ENCODE measurements around the gene CTNNA2. TPM values are rescaled to one million over a fixed set of nuclear protein-coding genes. Genes with fewer than 3 reads are reported as not detected.

CTNNA2 gene
- total and polyA plus RNA-seq, 2 of the 8 experiments (the other 6 are each of a cell fraction or from before 2014, with no cell fraction given) = 3.9 to 9.0 TPM

DNA sequence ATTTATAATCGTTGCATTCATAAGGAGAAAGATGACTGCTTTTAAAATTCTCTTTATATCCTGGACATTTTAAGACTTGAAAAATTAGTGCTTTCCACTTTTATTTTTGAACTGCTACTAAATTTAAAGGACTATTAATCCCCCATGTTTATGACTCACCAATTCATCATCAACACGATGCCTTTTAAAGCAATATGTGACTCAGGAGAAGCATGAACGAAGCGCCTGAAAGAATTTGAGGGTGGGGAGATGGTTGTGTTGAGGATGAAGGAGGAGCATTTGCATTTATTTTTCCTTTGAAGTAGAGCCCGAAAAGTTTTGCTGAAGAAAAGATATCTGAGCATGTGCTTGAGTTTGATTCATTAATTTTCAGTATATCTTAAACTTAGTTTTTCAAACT, 983.9 kb downstream of the CTNNA2 start:
- Histone ChIP-seq H3K27ac (ENCODE audit: low read depth, low read length) (no peak overlapping the region), H2AK5ac (ENCODE audit: low read depth, low read length) (no peak overlapping the region), H3K4me1 (replicated peaks in 1 of 4; ENCODE audit: control insufficient read depth in 3 of 4, insufficient read depth in 4 of 4, low read length in 3 of 4) (no peaks in the 10 kb centered on the region), H3K23ac (ENCODE audit: insufficient read length) (no peak overlapping the region), H3K36me3 (ENCODE audit: control insufficient read depth in 2 of 4, insufficient read depth in 4 of 4, low read length in 3 of 4) (no peaks in the 10 kb centered on the region), H4K8ac (ENCODE audit: extremely low read depth, insufficient read depth, low read length) (no peak overlapping the region), H4K5ac (ENCODE audit: insufficient read length, low read depth, low read length) (no peak overlapping the region), H3K23me2 (ENCODE audit: low read depth, low read length) (no peaks in the 10 kb centered on the region; the same call in 1 of the 2 replicates), H4K20me1 (replicated peaks in 1 of 2; ENCODE audit: control insufficient read depth in 1 of 2, insufficient read depth in 2 of 2, low read length in 2 of 2) (no peaks in the 10 kb centered on the region), H3K14ac (ENCODE audit: insufficient read length) (no peak overlapping the region), H2BK20ac (ENCODE audit: low read length) (no peak overlapping the region), H3K4me3 (ENCODE audit: extremely low read depth in 1 of 4, insufficient read depth in 2 of 4, low read depth in 3 of 4, low read length in 4 of 4) (no peak overlapping the region), H2BK5ac (ENCODE audit: low read depth, low read length) (no peak overlapping the region), H3K4me2 (ENCODE audit: insufficient read depth in 1 of 2, low read depth in 2 of 2, low read length in 2 of 2) (no peak overlapping the region), H3K9me3 (ENCODE audit: insufficient read depth in 2 of 2, low read depth in 1 of 2, low read length in 1 of 2) (no peaks in the 10 kb centered on the region), H4K91ac (replicated peaks; ENCODE audit: insufficient read length, low read length) (no peak overlapping the region), H3K18ac (ENCODE audit: extremely low read depth, low read length) (no peak overlapping the region), H2BK12ac (ENCODE audit: low read depth, low read length) (no peak overlapping the region), H3K4ac (replicated peaks; ENCODE audit: insufficient read length, low read depth, low read length) (no peak overlapping the region), H2BK120ac (replicated peaks; ENCODE audit: low read depth, low read length) (no peak overlapping the region), H3K79me2 (ENCODE audit: control insufficient read depth in 1 of 2, insufficient read depth in 2 of 2, low read length in 2 of 2) (no peaks in the 10 kb centered on the region), H3K79me1 (ENCODE audit: low read depth, low read length) (no peaks in the 10 kb centered on the region), H2AFZ (ENCODE audit: low read length) (no peak overlapping the region), H2BK15ac (ENCODE audit: low read length) (no peak overlapping the region), H3K27me3 (replicated peaks in 1 of 4; ENCODE audit: control insufficient read depth in 3 of 4, extremely low read depth in 1 of 4, insufficient read depth in 3 of 4, low read length in 3 of 4) (no peaks in the 10 kb centered on the region), H3K9ac (replicated peaks in 1 of 4; ENCODE audit: extremely low read depth in 1 of 4, low read depth in 3 of 4, low read length in 3 of 4) (no peak overlapping the region), H3K56ac (replicated peaks; ENCODE audit: insufficient read length, low read depth, low read length) (no peak overlapping the region)
- ChIA-PET CTCF (ENCODE audit: partially characterized antibody) (interaction anchor here (0.6 to 7.5 kb wide), 2 partner anchors 19 to 172 kb away, joined by 4 to 62 read pairs; no protein-coding TSS in a partner anchor), POLR2A (ENCODE audit: partially characterized antibody) (no interaction called here)
- FAIRE-seq (no peak), DNase-seq (ENCODE audit: low read depth in 1 of 2, low spot score in 2 of 2) (no peak)
- WGBS, 2 experiments (ENCODE audit: extremely low coverage in 1 of 2, insufficient coverage in 1 of 2, insufficient read length in 1 of 2, insufficient replicate concordance in 2 of 2, low coverage in 1 of 2, low lambda C conversion rate in 2 of 2, missing lambda C conversion rate in 1 of 2) = 89% methylated on average over 5 of the region's 5 CpGs; no CpG with 5 or more reads in 1 of the 2 experiments
- TF ChIP-seq POLR2A (IDR thresholded peaks at IDR 0.05; ENCODE audit: control extremely low read depth in 1 of 2, low read depth in 2 of 2, low read length in 2 of 2) = no peak
- TF ChIP-seq TAF1 (IDR thresholded peaks at IDR 0.05; ENCODE audit: low read depth, low read length) = no peak
- no peak for TF ChIP-seq ASH2L (IDR thresholded peaks at IDR 0.05; ENCODE audit: low read length)
- TF ChIP-seq SAP30 (IDR thresholded peaks at IDR 0.05; ENCODE audit: insufficient read depth, insufficient replicate concordance, low read length) = no peak
- TF ChIP-seq TAF7 (optimal IDR thresholded peaks at IDR 0.05; ENCODE audit: borderline replicate concordance, low read depth, low read length) = no peak
- no peak for TF ChIP-seq POLR2AphosphoS5 (IDR thresholded peaks at IDR 0.05; ENCODE audit: low read depth, low read length)
- TF ChIP-seq KDM1A (IDR thresholded peaks at IDR 0.05; ENCODE audit: borderline replicate concordance, low read length) = no peak

Measured in H1 (cell line).